H1 (cell line): ENCODE results near the gene XRN2.

ENCODE experiments used
- BRCA1 ChIP-seq: IDR thresholded peaks from 2 replicates; pipeline ENCODE4 v1.6.1; 2012; ENCODE audit warnings: low read depth, low read length, improper control_type of control experiment
- CHD1 ChIP-seq: IDR thresholded peaks from 2 replicates; pipeline ENCODE4 v1.6.1; 2012; ENCODE audit warnings: low read depth, low read length, improper control_type of control experiment
- EZH2 ChIP-seq: fragments of 200-600 bp; sonication (generic); IDR thresholded peaks from 2 replicates; pipeline ENCODE4 v1.7.1; 2012; ENCODE audit warnings: low read depth, mild to moderate bottlenecking, moderate library complexity, low read length, inconsistent platforms; ENCODE audit not compliant: severe bottlenecking
- JUN ChIP-seq: IDR thresholded peaks from 2 replicates; pipeline ENCODE4 v1.6.1; 2011; ENCODE audit warnings: low read depth, mild to moderate bottlenecking, improper control_type of control experiment, low read length
- KDM5A ChIP-seq: fragments of 200-600 bp; IDR thresholded peaks from 2 replicates; pipeline ENCODE4 v1.7.1; 2012; ENCODE audit warnings: mild to moderate bottlenecking, low read length, inconsistent platforms, mixed read lengths
- POLR2AphosphoS5 ChIP-seq: IDR thresholded peaks from 2 replicates; pipeline ENCODE4 v1.6.1; 2011; ENCODE audit warnings: low read depth, low read length
- RFX5 ChIP-seq: IDR thresholded peaks from 2 replicates; pipeline ENCODE4 v1.6.1; 2011; ENCODE audit warnings: low read depth, low read length, improper control_type of control experiment, borderline replicate concordance
- TEAD4 ChIP-seq: IDR thresholded peaks from 2 replicates; pipeline ENCODE4 v1.6.1; 2012; ENCODE audit warnings: low read depth, low read length, inconsistent platforms, mixed read lengths
- TF ChIP-seq, protein P1 (sequence below), 3 experiments: IDR thresholded peaks; 1 replicate in 2 of 3; 2 replicates in 1 of 3; pipeline versions ENCODE4 v1.5.1 to v1.6.1; 2011; ENCODE audit warnings: low read length in 3 of 3, mild to moderate bottlenecking in 3 of 3, inconsistent platforms in 2 of 3, low read depth in 1 of 3, moderate library complexity in 1 of 3; ENCODE audit not compliant: insufficient read depth in 1 of 3; ENCODE audit errors: control extremely low read depth in 1 of 3

DNA sequence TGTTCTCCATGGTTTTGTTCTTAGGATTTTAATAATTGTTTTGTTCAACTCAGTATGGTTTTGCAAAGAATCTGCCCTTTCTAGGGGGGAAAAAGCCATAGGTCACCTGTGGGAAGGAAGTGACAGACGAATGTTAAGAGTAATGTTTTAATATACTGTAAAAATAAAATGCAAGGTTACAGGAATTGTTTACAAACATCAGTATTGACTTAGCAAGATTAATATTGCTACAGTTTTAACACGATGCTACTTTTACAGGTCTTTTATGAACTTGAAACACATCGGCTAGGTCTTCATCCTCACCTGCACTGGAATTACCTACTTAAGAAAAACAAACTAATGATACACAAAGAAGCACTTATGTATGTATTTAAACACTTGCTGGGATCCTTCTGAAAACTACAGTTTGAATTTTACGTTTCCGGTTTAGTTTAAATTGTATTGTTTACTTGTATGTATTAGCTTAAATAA is 95.9 kb downstream of the XRN2 start:
- TF ChIP-seq BRCA1 (no peak), POLR2AphosphoS5 (no peak), RFX5 (no peak), EZH2 (no peak), KDM5A (no peak), CHD1 (no peak), TEAD4 (no peak), JUN (no peak)
- TF ChIP-seq, protein P1, sequence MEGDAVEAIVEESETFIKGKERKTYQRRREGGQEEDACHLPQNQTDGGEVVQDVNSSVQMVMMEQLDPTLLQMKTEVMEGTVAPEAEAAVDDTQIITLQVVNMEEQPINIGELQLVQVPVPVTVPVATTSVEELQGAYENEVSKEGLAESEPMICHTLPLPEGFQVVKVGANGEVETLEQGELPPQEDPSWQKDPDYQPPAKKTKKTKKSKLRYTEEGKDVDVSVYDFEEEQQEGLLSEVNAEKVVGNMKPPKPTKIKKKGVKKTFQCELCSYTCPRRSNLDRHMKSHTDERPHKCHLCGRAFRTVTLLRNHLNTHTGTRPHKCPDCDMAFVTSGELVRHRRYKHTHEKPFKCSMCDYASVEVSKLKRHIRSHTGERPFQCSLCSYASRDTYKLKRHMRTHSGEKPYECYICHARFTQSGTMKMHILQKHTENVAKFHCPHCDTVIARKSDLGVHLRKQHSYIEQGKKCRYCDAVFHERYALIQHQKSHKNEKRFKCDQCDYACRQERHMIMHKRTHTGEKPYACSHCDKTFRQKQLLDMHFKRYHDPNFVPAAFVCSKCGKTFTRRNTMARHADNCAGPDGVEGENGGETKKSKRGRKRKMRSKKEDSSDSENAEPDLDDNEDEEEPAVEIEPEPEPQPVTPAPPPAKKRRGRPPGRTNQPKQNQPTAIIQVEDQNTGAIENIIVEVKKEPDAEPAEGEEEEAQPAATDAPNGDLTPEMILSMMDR (IDR thresholded peaks at IDR 0.05; ENCODE audit: control extremely low read depth in 1 of 3, insufficient read depth in 1 of 3, low read depth in 1 of 3, low read length in 3 of 3), result no peak
